Stromal cell of bone marrow (primary cell): ENCODE measurements around the gene MBD5.
A peak's percentile ranks its signal among the peaks of the same experiment; 100 is the strongest.

Experiments used
- DNase-seq: peaks from one replicate; pipeline ENCODE4 v3.0.0-alpha.2; 2012; ENCODE audit warnings: low read depth

Gene MBD5

DNA sequence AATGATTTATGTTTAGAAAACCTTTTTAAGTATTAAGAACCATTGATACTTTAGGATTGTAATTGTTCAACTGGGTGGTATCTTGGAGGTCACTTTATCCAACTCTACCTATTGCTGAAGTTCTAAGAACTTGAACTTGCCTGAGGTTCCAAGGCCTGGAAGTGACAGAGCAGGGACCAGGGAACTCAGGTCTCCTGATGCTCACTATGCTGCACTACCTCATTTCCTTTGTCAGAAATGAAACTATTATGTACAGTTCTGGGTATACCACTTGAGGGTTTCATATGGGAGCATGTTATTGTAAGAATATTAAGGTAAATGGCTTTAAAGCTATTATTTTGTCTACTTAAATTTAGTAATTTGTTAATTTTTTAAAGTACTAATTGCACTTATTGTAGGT, 3.0 kb downstream of the MBD5 start:
- DNase-seq, result no peak

DNA sequence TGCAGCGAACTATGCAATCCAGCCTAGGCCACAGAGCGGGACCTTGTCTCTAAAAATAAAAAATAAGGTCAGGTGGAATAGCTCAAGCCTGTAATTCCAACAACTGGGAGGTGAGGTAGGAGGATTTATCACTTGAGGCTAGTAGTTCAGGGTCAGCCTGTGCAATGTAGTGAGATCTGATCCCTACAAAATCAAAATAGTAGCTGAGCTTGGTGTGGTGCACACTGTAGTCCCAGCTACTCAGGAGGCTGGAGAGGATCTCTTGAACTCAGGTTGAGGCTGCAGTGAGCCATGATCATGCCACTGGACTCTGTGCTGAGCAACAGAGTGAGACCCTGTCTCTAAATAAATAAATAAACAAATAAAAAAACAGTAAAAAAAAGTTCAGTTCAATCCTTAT, 5.7 kb downstream of the MBD5 start:
- DNase-seq, result no peak

DNA sequence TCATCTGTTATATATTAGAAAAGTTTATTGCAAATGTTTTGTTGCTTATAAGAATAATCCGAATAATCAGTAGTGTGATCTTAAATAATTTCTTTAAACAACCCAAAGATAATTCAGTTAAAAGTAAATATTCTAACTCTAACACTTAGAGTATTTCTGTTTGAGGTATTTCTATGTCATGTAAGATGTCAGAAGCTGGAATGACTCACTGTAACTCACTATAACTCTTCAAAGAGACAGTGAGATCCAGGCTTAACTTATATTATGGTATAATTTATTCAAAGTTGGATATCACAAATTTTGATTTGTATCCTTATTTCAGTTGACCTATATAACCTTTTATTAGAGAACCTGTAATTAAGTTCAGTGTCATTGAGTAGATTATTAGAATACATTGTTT, 6.9 kb downstream of the MBD5 start:
- no peak for DNase-seq

DNA sequence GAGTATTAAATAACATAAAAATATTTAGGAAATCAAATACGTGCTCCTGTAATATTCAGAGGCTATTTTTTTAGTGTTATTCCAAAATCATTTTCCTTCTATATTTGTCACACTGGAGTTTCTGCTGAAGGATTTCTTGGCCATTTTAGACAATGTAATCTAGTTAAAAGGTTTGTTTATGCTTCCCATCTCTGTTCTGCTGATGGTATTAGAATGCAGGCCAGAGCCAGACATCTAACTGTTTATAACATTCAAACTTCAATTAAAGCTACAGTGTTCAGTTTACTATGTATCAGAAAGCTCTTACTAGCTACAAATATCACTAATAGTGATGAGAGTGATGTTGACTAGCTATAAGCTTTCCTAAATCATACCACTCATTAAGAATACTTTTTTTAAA, 7.9 kb downstream of the MBD5 start:
- no peak for DNase-seq

DNA sequence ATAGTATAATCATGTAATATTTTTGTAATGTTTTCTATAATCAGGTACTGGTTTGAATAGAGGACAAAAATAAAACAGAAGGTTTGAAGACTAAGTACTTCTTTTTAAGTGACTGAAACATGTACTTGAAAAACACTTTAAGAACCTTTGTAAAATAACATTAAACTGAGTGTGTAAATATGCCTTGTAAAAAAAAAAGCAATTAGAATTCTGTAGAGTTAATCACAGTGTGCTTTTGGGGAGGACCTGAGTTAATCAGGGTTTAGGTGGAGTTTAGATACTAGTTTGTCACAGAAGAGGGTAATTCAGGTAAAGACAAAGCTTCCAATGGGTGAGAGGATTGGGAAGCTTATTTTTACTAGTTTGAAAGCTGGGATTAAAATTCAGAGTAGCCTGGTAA, 10.3 kb downstream of the MBD5 start:
- DNase-seq, result no peak

DNA sequence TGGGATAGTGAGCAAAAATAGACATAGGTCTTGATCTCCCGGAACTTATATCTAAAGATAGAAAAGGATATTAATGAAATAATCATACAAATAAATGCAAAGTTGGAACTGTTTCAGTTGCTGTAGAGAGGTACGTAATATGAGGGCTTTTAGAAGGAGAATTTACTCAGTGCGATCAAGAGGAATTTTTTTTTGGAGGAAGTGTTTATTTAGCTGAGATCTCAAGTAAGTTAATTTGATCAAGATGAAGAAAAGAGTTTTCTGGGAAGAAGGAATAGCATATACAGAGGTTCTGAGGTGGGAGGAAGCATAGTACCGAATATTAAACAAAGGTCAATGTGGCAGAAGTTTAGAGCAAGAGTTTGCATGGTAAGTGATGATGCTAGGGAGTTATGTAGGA, 11.3 kb downstream of the MBD5 start:
- no peak for DNase-seq

DNA sequence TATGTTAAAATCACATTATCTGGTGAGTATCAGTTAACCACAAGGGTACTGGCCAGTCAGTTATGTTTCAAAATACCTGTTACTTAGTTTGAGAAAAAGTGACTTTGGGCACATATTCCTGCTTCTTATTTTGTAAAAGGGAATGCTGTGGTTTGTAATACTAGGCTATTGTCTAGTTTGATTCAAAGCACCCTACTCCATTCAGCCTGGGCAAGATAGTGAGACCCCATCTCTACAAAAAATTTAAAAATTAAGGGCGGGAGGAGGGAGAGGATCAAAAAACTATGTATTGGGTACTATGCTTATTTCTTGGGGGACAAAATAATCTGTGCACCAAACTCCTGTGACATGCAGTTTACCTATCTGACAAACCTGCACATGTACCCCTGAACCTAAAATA, 18.9 kb downstream of the MBD5 start:
- no peak for DNase-seq

DNA sequence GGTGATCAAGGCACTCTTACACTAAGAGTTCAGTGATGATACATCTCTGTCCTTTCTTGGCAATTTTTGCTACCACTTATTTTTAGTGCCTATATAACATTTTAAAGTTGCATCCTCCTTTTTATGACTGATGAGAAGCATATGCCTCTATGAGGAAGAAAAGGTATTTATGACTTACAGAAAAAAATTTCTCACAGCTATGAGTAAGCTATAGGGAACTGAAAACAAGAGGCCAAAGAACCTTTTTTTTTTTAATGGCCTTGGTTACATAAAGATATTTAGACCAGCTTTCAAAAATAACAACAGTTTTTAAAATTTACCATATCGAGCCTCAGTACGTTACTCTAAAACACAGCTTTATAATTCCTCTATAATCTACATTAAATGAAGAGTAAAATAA, 21.3 kb downstream of the MBD5 start:
- no peak for DNase-seq

DNA sequence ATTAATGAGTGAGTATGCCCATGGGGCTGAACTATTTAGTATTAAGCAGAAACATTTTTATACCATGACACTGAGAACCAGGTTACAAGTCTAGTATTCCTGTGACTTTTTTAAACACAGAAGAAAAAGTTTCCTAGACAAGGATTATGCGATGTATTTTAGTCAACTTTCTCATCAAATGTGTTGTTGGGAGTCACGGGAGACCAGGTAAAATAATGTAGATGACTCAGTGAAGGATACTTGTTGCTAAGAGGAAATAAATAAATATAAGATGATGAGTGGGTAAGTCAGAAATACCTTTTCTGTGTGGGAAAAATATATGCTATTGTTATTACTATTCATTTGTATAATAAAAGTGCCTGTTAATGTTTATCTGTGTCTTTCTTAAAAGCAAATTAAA, 23.4 kb downstream of the MBD5 start:
- no peak for DNase-seq

DNA sequence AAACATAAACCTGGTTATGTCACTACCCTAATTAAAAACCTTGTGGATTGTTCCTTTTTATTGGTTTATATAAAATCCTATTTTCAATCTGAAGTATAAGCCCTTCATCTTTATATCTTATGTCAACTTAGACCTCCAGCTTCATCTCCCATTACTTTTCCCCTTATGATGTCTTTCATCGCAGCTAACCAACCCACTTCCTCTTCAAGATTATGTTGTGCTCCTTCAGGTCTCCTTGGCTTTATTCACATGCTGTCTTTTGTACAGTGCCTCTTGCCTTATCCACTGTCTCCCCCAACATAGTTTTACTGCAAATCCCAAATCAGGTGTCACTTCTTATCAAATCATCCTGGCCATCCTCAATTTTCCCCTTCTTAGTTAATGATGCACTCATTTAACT, 25.9 kb downstream of the MBD5 start:
- no peak for DNase-seq

DNA sequence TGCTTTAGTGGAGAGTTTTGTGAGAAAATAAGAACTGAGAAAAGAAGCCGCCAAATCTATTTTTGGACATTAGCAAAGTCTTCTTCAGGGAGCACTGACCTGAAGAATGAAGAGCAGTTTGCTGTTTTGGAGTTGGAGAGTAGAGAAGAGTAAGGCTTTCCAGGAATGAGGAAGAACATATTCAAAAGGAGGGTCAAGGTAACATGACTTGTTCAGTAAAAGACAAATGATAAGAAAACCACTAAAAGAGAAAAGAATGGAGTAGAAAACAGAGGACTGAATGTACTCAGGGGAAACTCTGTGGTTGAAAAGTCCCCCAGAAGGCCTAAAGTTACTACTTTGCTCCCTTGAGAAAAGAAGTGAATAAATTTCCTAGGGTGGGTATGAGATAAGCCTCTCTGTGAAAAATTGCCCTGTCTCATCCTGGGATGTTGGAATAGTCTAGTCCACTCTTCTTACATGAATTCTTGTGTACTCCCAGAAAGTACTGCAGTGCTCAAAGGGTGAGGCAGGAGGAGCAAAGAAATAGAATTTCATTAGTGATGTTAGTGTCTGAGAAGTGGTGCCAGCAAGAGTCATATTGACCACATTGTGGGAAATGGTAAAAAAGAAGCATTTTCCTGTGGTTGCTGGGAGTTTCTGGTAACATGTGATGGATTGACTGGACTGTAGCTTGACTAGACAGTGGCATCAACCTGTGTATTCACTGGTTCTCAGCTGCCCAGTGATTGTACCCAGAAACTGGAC, 27.8 kb downstream of the MBD5 start:
- peak; percentile 15 for DNase-seq

DNA sequence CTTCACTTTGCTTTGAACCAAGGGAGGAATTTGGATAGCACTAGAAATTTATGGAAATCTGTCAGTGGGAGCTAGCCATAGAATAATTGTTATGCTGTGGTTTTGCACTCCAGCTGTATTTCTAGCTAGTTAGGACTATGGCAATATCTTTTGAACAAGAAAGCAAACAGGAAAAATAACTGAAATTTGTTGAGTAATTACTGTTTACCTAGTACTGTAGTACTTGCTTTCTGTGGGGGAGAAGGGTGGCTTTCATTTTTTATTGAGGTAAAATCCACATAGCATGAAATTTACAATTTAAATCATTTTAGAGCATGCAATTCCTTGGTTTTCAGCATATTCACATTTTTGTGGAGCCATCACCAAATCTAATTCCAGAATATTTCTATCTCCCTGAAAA, 28.4 kb downstream of the MBD5 start:
- DNase-seq, result no peak

DNA sequence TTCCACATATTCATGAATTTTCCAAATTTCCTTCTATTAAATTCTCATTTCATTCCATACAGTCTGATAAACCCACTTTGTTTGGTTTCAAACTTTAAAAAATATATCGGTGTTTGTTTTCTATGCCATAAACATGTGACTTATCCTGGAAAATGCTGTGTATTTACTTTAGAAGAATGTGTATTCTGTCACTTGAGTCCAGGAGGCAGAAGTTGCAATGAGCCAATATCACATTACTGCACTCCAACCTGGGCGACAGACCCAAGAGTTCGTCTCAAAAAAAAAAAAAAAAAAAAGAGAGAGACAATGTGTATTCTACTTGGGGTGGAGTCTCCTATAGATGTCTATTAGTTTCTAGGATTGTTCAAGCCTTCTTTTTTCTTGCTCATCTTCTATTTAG, 31.8 kb downstream of the MBD5 start:
- DNase-seq, result no peak

DNA sequence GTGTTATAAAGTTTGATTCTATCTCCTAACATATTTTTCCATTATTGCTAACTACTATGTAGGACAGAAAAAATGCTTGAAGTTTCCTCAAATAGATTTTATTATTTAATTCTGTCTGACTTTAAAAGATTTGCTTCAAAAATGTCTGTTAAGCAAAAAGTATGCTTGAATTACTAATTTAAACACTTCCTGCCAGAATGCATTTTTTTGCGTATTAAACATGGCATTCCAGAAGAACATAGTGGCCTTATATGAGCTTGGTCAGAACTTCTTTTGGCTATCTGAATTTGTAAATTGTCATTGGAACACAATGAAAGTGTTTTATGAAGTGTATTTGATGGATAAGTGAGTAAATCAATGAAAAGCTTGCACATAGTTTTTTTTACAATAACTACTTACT, 37.8 kb downstream of the MBD5 start:
- DNase-seq, result no peak

DNA sequence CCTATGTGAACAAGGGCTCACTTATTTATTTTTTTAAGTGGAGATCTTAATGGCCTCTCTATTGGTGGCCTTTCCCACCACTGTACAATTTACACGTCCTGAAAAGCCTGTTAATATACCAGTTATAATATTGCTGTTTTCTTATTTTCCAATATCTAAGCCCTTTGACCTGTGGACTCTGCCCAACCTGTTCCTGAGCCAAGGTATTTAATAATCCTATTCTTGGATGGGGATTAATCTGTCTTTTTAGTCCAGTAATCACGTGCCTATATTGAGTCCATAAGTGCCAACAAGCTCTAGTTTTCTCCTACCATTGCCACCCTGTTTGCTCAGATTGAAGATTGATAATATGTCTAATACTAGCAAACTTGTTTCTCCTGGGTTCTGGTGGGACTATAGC, 42.7 kb downstream of the MBD5 start:
- DNase-seq, result no peak

DNA sequence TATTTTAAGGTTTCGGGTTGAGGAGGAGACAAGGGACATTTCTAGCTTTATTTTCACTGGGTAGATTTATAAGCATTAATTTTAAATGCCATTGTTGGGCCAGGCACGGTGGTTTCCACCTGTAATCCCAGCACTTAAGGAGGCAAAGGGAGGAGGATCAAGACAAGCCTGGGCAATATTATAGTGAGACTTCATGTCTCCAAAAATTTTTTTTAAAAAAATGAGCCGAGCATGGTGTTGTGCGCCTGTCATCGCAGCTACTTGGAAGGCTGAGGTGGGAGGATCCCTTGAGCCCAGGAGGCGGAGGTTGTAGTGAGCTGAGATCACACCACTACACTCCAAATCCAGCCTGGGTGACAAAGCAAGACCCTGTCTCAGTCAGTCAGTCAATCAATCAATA, 45.0 kb downstream of the MBD5 start:
- DNase-seq, result no peak

DNA sequence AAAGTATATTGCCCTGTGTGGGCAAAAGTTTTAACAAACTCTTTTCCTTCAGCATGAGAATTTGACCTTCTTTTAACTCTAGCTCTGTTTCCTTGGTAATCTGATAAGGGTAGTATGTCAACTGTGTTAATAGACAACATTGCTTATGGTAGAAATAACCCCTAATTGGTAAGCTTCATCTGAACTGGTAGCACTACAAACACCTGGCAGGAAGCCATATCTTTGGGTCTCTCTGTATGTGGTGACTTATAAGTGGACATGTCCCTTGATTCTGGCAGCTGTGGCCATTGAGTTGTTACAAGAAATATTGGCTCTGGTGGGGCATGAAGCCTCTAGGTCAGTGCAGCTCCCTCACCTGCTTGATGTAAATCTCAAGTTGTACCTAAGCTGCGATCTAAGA, 46.9 kb downstream of the MBD5 start:
- no peak for DNase-seq

DNA sequence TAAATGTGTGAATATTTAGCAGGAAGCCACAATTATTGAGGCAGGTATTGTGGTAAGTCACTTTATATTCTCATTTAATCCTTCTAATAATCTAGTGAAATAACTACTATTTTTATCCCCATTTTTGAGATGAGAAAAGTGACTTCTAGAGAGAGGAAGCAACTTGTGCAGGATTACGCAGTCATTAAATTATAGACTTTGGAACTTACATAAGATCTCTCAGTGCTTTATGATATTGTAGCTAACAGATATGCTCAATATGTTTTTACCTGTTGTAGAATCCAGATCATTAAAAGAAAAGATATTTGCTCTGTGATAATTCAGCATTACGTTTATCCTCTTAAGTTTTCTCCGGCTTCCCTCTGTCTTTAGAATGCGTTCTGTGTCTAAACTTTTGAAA, 50.5 kb downstream of the MBD5 start:
- no peak for DNase-seq

DNA sequence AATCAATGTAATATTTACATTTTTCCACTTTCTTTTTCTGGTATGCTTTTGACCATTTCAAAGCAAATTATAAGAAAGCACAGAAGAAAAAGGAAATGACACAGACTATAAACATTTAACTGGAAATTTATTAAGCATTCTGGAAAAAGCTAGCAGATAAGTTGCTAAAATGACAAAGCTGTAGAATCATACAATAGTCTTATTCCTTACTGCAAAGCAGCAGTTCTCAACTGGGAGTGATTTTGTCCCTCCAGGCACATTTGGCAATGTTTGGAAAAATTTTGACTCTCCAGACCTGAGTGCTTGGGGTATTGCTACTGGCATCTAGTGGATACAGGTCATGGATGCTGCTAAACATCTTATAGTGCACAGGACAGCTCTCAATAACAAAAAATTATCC, 75.1 kb downstream of the MBD5 start:
- no peak for DNase-seq

DNA sequence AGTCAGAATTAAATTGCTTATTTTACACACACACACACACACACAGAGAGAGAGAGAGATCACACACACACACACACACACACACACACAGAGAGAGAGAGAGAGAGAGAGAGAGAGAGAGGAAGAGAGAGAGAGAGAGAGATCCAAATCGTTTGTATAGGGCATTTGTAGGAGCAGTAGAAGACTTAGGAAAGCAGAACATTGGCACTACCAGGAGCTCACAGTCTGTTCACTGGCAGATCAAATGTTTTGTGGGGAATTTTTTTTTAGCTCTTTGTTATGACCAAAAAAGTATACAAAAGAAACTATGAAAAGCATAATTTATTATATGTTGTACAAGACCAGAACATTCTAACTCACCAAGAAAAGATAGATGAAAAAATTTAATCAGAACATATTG, 81.8 kb downstream of the MBD5 start:
- no peak for DNase-seq

DNA sequence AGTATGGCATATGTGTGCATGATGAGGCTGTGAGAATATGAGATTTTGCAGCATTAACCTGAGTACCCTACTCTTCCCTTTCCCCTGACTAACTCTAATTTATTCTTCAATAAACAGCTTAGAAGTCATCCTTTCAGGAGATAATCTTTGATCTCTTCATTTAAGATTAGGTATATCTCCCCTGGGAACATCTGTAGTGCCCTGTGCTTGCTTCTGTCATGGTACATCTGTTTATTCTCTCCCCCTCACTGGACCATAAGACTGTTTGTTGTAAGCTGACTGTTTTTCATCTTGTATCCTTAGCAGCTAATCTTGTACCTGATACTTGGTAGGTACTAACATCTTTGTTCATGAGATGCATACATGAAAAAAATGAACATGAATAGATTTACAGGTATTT, 83.1 kb downstream of the MBD5 start:
- no peak for DNase-seq

DNA sequence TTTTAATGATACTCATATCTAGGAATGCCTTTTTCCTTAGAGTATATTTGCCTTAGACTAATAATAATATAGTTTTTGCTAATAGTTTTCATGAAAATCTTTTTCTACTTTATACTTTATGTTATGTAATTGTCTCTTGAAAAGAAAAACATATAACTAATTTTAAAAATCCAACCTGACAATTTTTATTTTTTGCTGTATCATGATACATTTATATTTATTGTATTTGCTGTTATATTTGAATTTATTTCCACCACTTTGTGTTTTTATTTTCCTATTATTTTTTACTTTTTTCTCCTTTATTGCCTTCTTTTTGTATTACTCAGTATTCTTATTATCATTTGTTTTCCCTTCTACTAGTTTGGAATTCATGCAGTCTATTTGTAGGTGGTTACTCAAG, 85.4 kb downstream of the MBD5 start:
- no peak for DNase-seq

DNA sequence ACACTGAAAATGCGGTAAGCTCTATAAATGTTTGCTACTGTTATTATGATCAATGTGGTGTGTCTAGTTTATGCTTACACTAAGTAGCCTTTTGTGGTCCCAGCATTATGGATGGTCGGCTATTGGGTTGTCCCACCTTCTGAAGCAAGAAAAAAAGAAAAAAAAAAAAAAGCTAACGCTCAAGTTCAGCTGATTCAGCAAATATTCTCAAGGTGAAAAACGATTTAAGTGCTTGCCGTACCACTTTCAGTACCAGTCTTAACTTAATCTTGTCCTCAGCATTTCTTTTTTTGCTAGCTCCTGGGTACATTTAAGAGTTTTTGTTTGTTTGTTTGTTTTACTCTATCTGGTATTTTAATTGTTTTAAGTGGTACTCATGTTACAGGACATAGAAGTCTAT, 87.5 kb downstream of the MBD5 start:
- no peak for DNase-seq

DNA sequence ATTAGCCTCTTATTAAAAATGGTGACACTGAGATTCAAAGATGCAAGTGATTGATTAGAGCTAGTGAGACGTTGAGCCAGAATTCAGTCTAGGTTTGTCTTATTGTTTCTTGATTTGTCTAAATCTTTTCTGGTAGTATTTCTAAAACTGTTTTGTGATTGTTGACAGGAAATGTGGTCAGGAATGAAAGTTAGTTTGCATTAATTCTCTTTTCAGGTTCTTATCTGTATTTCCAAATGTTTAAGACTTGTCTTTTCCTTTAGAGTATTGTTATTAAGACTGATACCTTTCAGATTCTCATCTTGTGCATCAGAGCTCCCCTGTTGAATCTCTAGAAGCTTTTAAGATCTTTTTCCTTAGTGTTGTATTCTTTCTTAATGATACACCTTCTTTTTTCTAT, 89.3 kb downstream of the MBD5 start:
- no peak for DNase-seq

DNA sequence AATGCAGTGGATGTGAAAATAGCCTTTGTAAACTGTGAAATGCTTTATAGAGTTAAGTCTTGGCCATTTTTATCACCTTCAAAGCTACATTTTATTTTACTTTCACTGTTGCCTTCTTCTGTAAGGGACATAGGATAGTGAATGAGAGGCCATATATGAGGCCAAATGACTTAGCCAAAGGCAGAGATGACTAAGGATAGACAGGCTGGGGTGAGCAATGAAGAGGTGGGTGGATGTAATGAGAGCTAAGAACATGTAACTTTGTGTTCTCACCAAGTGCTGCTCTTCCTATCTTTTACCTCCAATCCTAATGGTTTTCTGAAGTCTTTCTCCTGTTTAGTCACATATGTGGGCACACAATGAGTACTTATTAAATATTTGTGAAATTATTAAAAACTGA, 101.9 kb downstream of the MBD5 start:
- peak; percentile 43 for DNase-seq
